WI38 (cell line): Measurements from ENCODE around the gene TRIM7.

Source experiments
- H3K4me3 ChIP-seq: 2 replicates; pipeline ENCODE4 v1.5.1; 2011; ENCODE audit warnings: low read depth, mild to moderate bottlenecking, control low read depth, low read length
- TF ChIP-seq, protein P1 (sequence below): IDR thresholded peaks from 2 replicates; pipeline ENCODE4 v1.5.1; 2012; ENCODE audit warnings: low read depth, mild to moderate bottlenecking, control low read depth, low read length

Gene TRIM7

GRCh38 chr5:181164076-181164952 lies 40.7 kb downstream of the TRIM7 start:
- no peak overlapping the region for H3K4me3 ChIP-seq
- TF ChIP-seq, protein P1, sequence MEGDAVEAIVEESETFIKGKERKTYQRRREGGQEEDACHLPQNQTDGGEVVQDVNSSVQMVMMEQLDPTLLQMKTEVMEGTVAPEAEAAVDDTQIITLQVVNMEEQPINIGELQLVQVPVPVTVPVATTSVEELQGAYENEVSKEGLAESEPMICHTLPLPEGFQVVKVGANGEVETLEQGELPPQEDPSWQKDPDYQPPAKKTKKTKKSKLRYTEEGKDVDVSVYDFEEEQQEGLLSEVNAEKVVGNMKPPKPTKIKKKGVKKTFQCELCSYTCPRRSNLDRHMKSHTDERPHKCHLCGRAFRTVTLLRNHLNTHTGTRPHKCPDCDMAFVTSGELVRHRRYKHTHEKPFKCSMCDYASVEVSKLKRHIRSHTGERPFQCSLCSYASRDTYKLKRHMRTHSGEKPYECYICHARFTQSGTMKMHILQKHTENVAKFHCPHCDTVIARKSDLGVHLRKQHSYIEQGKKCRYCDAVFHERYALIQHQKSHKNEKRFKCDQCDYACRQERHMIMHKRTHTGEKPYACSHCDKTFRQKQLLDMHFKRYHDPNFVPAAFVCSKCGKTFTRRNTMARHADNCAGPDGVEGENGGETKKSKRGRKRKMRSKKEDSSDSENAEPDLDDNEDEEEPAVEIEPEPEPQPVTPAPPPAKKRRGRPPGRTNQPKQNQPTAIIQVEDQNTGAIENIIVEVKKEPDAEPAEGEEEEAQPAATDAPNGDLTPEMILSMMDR, result no peak

- TF ChIP-seq, protein P1, result no peak
- H3K4me3 ChIP-seq, result no peak overlapping the region
Measured at GRCh38 chr5:181163487-181164075, 41.4 kb downstream of the TRIM7 start.

GRCh38 chr5:181161534-181162175 lies 43.3 kb downstream of the TRIM7 start:
- TF ChIP-seq, protein P1, result no peak
- H3K4me3 ChIP-seq, result peak overlapping the region; percentile 29

GRCh38 chr5:181160755-181161533 lies 44.1 kb downstream of the TRIM7 start:
- peak overlapping the region; percentile 29 for H3K4me3 ChIP-seq

- peak overlapping the region; percentile 40 for H3K4me3 ChIP-seq
Measured at GRCh38 chr5:181160152-181160754, 44.7 kb downstream of the TRIM7 start.

GRCh38 chr5:181159286-181160151 lies 45.5 kb downstream of the TRIM7 start:
- no peak overlapping the region for H3K4me3 ChIP-seq
- TF ChIP-seq, protein P1, result peak; percentile 89

More at GRCh38 chr5:181160152-181160754, 44.7 kb downstream of the TRIM7 start:
- TF ChIP-seq, protein P1, result no peak
